GM12874 (cell line): ENCODE results near the gene MRS2.

ENCODE experiments used
- CTCF ChIP-seq: IDR thresholded peaks from 2 replicates; pipeline ENCODE4 v1.5.1; 2011; ENCODE audit warnings: low read depth, mild to moderate bottlenecking, control low read depth, low read length, moderate library complexity; ENCODE audit not compliant: insufficient read depth

MRS2 gene

GRCh38 chr6:24448396-24448795 is 45.7 kb downstream of the MRS2 start:
- no peak for TF ChIP-seq CTCF

- no peak for TF ChIP-seq CTCF
Measured at GRCh38 chr6:24448828-24449525, 46.2 kb downstream of the MRS2 start.

GRCh38 chr6:24451581-24452388 is 49.0 kb downstream of the MRS2 start:
- no peak for TF ChIP-seq CTCF

GRCh38 chr6:24453921-24454320 is 51.2 kb downstream of the MRS2 start:
- no peak for TF ChIP-seq CTCF

GRCh38 chr6:24454452-24454851 is 51.7 kb downstream of the MRS2 start:
- TF ChIP-seq CTCF = no peak

- TF ChIP-seq CTCF = no peak
Measured at GRCh38 chr6:24455061-24455460, 52.3 kb downstream of the MRS2 start.

GRCh38 chr6:24458134-24458533 is 55.4 kb downstream of the MRS2 start:
- no peak for TF ChIP-seq CTCF
